KMS-11 (cell line): ENCODE data around the gene SPG11.
"Not testable (repeated sequence)": the region's sequence is repeated elsewhere in the genome, so short reads cannot be mapped to it uniquely, and the experiment has no call there.

Experiments used
- H2AFZ ChIP-seq: fragments of 200-600 bp; sonication (generic); 2 replicates; pipeline ENCODE4 v1.6.1; 2016; ENCODE audit warnings: antibody characterized with exemption, mixed run types, low read depth
- H3K27ac ChIP-seq: fragments of 200-600 bp; sonication (generic); 2 replicates; pipeline ENCODE4 v1.6.1; 2016; ENCODE audit warnings: mild to moderate bottlenecking, mixed run types
- H3K27me3 ChIP-seq: fragments of 200-600 bp; sonication (generic); 2 replicates; pipeline ENCODE4 v1.6.1; 2017; ENCODE audit warnings: mild to moderate bottlenecking, low read depth, mixed run types, moderate library complexity; ENCODE audit not compliant: insufficient read depth
- H3K36me3 ChIP-seq: fragments of 200-600 bp; sonication (generic); 2 replicates; pipeline ENCODE4 v1.6.1; 2017; ENCODE audit warnings: mild to moderate bottlenecking, mixed run types; ENCODE audit not compliant: insufficient read depth
- H3K4me1 ChIP-seq: fragments of 200-600 bp; sonication (generic); 2 replicates; pipeline ENCODE4 v1.6.1; 2016; ENCODE audit warnings: mild to moderate bottlenecking, low read depth, mixed run types; ENCODE audit not compliant: poor library complexity, severe bottlenecking
- H3K4me2 ChIP-seq: fragments of 200-600 bp; sonication (generic); 2 replicates; pipeline ENCODE4 v1.7.0; 2016; ENCODE audit warnings: mild to moderate bottlenecking, mixed run types
- H3K4me3 ChIP-seq: fragments of 200-600 bp; sonication (generic); IDR thresholded peaks from 2 replicates; pipeline ENCODE4 v1.6.1; 2017; ENCODE audit warnings: low read depth, low read length, mixed read lengths; ENCODE audit not compliant: insufficient read depth
- H3K79me2 ChIP-seq: fragments of 200-600 bp; sonication (generic); 2 replicates; pipeline ENCODE4 v1.6.1; 2016; ENCODE audit warnings: low read depth, mixed run types; ENCODE audit not compliant: insufficient read depth
- H3K9ac ChIP-seq: fragments of 200-600 bp; sonication (generic); 2 replicates; pipeline ENCODE4 v1.6.1; 2016; ENCODE audit warnings: mild to moderate bottlenecking, mixed run types
- H4K20me1 ChIP-seq: fragments of 200-600 bp; sonication (generic); 2 replicates; pipeline ENCODE4 v1.6.1; 2016; ENCODE audit warnings: mild to moderate bottlenecking, mixed run types; ENCODE audit not compliant: insufficient read depth
- TF ChIP-seq, protein P1 (sequence below): fragments of 200-600 bp; sonication (generic); conservative IDR thresholded peaks from 2 replicates; pipeline ENCODE4 v1.6.1; 2017; ENCODE audit warnings: low read depth, mild to moderate bottlenecking, antibody characterized with exemption, low read length, moderate library complexity, mixed read lengths

The SPG11 gene

DNA sequence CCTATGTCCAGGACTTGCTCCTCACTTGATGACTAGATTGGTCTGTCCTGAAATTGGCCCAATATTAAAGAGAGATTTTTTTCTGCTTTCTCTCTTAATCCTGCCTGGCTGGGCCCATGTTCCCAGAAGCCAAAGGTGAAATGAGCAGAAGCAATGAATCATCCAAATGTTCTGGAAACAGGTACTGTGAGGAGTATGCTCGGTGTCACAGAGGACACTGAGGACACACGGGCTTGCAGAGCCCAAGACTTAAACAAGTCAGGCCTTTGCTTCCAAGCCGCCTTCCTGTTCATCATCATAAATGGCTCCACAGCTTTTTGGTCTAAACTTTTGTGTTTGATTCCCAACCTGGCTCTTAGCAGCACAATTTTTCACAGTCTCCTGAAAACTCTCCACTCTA lies 95.1 kb downstream of the SPG11 start:
- Histone ChIP-seq H3K9ac (no peak overlapping the region), H3K4me2 (no peak overlapping the region), H3K36me3 (peaks cover 7% of the 10 kb centered on the region; the same call in 1 of the 2 replicates), H3K4me3 (no peak overlapping the region), H3K79me2 (no peaks in the 10 kb centered on the region), H3K27me3 (no peaks in the 10 kb centered on the region), H4K20me1 (no peaks in the 10 kb centered on the region), H3K4me1 (no peaks in the 10 kb centered on the region), H2AFZ (no peak overlapping the region), H3K27ac (no peak overlapping the region)
- TF ChIP-seq, protein P1, sequence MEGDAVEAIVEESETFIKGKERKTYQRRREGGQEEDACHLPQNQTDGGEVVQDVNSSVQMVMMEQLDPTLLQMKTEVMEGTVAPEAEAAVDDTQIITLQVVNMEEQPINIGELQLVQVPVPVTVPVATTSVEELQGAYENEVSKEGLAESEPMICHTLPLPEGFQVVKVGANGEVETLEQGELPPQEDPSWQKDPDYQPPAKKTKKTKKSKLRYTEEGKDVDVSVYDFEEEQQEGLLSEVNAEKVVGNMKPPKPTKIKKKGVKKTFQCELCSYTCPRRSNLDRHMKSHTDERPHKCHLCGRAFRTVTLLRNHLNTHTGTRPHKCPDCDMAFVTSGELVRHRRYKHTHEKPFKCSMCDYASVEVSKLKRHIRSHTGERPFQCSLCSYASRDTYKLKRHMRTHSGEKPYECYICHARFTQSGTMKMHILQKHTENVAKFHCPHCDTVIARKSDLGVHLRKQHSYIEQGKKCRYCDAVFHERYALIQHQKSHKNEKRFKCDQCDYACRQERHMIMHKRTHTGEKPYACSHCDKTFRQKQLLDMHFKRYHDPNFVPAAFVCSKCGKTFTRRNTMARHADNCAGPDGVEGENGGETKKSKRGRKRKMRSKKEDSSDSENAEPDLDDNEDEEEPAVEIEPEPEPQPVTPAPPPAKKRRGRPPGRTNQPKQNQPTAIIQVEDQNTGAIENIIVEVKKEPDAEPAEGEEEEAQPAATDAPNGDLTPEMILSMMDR, result no peak

DNA sequence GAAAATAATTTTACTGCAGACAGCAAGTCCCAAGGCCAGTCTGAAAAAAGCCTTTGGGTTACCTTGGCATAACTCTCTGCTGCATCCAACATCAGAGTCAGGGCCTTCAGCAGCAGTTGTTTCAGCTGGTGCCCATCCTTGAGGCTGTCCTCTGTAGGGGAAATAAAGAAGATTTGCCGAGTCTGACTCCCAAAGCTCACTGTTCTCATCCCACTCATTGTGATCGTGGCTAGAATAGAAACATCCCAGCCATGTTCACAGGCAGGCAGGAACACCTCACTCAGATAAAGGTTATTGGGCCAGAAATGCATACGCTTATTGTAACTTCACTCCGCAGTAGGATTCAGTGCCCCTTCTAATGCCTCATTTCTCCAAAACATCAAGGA lies 97.3 kb downstream of the SPG11 start:
- H3K79me2 ChIP-seq, result no peaks in the 10 kb centered on the region
- no peak overlapping the region for H2AFZ ChIP-seq
- H3K4me3 ChIP-seq, result no peak overlapping the region
- no peaks in the 10 kb centered on the region for H3K27me3 ChIP-seq
- H3K4me2 ChIP-seq, result no peak overlapping the region
- H3K9ac ChIP-seq, result no peak overlapping the region
- TF ChIP-seq, protein P1, result no peak
- no peak overlapping the region for H3K27ac ChIP-seq
- no peaks in the 10 kb centered on the region for H3K4me1 ChIP-seq
- H4K20me1 ChIP-seq, result no peaks in the 10 kb centered on the region; the same call in 1 of the 2 replicates
- peaks cover 16% of the 10 kb centered on the region; the same call in 1 of the 2 replicates for H3K36me3 ChIP-seq

DNA sequence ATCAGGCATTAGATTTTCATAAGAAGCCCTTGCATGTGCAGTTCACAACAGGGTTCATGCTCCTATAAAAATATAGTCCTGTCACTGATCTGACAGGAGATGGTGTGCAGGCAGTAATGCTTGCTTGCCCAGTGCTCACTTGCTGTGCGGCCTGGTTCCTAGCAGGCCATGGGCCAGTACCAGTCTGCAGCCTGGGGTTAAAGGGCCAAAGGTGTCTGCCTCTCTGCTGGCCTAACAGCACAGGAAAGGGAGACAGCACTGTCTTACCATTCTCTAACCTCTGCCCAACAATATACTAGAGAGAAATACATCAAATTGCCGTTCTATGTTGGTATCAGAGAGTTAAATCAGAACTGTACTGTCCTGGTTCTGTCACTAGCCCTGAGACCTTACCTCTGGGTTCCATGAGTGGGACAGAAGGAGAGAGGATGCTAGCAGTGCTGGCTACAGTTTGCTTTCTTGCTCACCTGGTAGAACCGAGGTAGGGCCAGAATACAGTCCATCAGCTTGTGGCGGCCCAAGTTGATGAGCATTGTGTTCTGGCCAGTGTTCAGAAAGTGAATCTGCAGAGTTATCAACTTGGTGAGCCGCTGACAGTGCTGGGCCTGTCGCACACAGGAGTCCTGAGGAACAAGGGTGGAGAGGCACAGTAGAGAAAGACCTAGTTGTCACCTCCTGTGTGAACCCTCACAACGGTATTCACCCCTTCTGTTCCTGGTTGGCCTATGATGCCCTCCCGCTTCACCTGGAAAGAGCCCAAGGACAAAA lies 97.9 kb downstream of the SPG11 start:
- Histone ChIP-seq H3K36me3 (peaks cover 16% of the 10 kb centered on the region; the same call in 1 of the 2 replicates), H3K9ac (no peak overlapping the region), H3K4me2 (no peak overlapping the region), H3K27me3 (no peaks in the 10 kb centered on the region), H3K4me3 (no peak overlapping the region), H3K79me2 (no peaks in the 10 kb centered on the region), H2AFZ (no peak overlapping the region), H3K27ac (no peak overlapping the region), H3K4me1 (no peaks in the 10 kb centered on the region), H4K20me1 (no peaks in the 10 kb centered on the region; the same call in 1 of the 2 replicates)
- TF ChIP-seq, protein P1, result no peak

DNA sequence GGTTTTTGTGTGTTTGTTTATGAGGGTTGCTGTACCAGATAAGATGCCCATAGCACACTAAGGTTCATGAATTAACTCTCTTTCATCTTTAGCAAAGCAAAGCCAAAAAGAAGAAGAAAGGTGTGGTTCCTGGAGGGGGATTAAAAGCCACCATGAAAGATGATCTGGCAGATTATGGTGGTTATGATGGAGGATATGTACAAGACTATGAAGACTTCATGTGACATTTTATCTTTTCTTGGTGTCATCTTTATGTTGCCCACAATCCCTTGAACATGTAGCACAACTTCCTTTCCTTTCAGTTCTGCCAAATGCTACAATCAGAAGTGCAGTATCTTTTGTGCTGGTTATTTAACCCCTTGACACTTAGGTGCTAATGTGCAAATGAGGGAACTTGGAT lies 102.5 kb downstream of the SPG11 start:
- H3K79me2 ChIP-seq, H4K20me1 ChIP-seq, H3K27me3 ChIP-seq, H2AFZ ChIP-seq, H3K27ac ChIP-seq, H3K4me1 ChIP-seq, H3K4me3 ChIP-seq, H3K9ac ChIP-seq, H3K4me2 ChIP-seq: not testable (repeated sequence)
- peaks cover 22% of the 10 kb centered on the region; the same call in 1 of the 2 replicates for H3K36me3 ChIP-seq
